Activated naive CD4-positive, alpha-beta T cell treated with Interleukin-2 at 50 U/mL for 16 hours (primary cell): ENCODE measurements around the gene DTX4.
A peak's percentile ranks its signal among the peaks of the same experiment; 100 is the strongest.

ENCODE experiments used
- DNase-seq: peaks from one replicate; pipeline ENCODE4 v3.0.0-alpha.2; 2020

DTX4 gene

GRCh38 chr11:59173080-59173963 is 1.4 kb downstream of the DTX4 start:
- DNase-seq, result no peak

- DNase-seq, result no peak
These were observed 2.2 kb downstream of the DTX4 start for GRCh38 chr11:59173964-59174663.

- no peak for DNase-seq
These were observed 2.7 kb downstream of the DTX4 start for GRCh38 chr11:59174664-59175033.

- no peak for DNase-seq
These were observed 3.2 kb downstream of the DTX4 start for GRCh38 chr11:59175091-59175501.

- no peak for DNase-seq
These were observed 4.4 kb downstream of the DTX4 start for GRCh38 chr11:59176330-59176729.

- no peak for DNase-seq
These were observed 6.5 kb downstream of the DTX4 start for GRCh38 chr11:59178402-59178801.

GRCh38 chr11:59179121-59179520 is 7.2 kb downstream of the DTX4 start:
- DNase-seq, result no peak

- no peak for DNase-seq
These were observed 8.3 kb downstream of the DTX4 start for GRCh38 chr11:59180168-59180776.

- no peak for DNase-seq
These were observed 9.0 kb downstream of the DTX4 start for GRCh38 chr11:59180907-59181306.

- DNase-seq, result no peak
These were observed 10.0 kb downstream of the DTX4 start for GRCh38 chr11:59181746-59182456.

GRCh38 chr11:59182457-59183151 is 10.7 kb downstream of the DTX4 start:
- DNase-seq, result no peak

GRCh38 chr11:59183771-59184170 is 11.8 kb downstream of the DTX4 start:
- DNase-seq, result no peak

- DNase-seq, result no peak
These were observed 12.9 kb downstream of the DTX4 start for GRCh38 chr11:59184691-59185339.

GRCh38 chr11:59185386-59185945 is 13.5 kb downstream of the DTX4 start:
- DNase-seq, result no peak

- peak; percentile 58 for DNase-seq
These were observed 14.2 kb downstream of the DTX4 start for GRCh38 chr11:59186130-59186594.

- DNase-seq, result no peak
These were observed 15.1 kb downstream of the DTX4 start for GRCh38 chr11:59187035-59187434.

GRCh38 chr11:59187587-59187986 is 15.7 kb downstream of the DTX4 start:
- DNase-seq, result no peak

GRCh38 chr11:59188954-59189353 is 17.0 kb downstream of the DTX4 start:
- no peak for DNase-seq

GRCh38 chr11:59189986-59190385 is 18.1 kb downstream of the DTX4 start:
- no peak for DNase-seq

GRCh38 chr11:59191095-59191494 is 19.2 kb downstream of the DTX4 start:
- DNase-seq, result no peak

GRCh38 chr11:59191890-59192289 is 20.0 kb downstream of the DTX4 start:
- no peak for DNase-seq
